ENCODE data around the gene COA1. TPM values are rescaled to one million over a fixed set of nuclear protein-coding genes. Genes with fewer than 3 reads are reported as not detected.
"Not testable (repeated sequence)": the region's sequence is repeated elsewhere in the genome, so short reads cannot be mapped to it uniquely, and the experiment has no call there.

COA1 gene
- total RNA-seq, 6 experiments from 2014 or later: 52.5 to 61.5 (median 57.3) TPM

DNA sequence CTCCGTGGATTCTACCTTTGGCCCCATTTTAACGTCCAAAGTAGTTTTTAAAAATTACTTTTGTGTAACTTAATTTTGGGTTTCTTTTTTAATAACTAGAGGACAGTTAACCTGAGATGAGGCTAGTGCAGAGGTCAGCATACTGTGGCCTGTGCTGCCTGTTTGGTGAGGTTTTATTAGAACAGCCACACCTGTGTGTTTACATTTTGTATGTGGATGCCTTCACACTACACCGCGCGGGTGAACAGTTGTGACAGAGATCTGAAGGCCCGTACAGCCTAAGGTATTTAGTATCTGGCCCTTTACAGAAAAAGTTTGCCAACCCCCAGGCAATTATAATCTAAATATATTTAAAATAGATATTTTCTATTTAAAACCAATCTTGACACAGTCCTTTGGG is 99.5 kb downstream of the COA1 start:
- Mint-ChIP-seq H3K9me3 (no peaks in the 10 kb centered on the region), H3K4me1 (ENCODE audit: low read depth) (peaks cover 63% of the 10 kb centered on the region), H3K27ac (no peak overlapping the region; the same call in 1 of the 2 replicates), H3K27me3 (ENCODE audit: insufficient read depth) (no peaks in the 10 kb centered on the region; the same call in none of the 2 replicates), H3K4me3 (no peak overlapping the region), H3K36me3 (ENCODE audit: low read depth) (peaks cover 81% of the 10 kb centered on the region)
- no peak for TF ChIP-seq CTCF (IDR thresholded peaks at IDR 0.05)
- DNase-seq: no peak

DNA sequence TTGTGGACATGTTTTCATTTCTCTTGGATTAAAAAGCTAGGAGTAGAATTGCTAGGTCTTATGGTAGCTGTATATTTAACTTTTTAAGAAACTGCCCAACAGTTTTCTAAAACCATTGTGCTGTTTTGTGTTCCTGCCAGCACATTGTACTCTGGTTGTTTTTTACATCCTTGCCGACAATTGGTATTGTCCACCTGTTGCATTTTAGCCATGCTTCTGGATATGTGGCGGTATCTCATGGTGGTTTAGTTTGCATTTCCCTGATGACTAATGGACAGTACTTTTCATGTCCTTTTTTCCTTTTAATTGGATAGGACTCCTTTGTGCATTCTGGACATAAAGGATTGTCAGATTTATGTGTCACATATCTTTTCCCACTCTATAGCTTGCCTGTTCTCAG is 100.9 kb downstream of the COA1 start:
- peak overlapping the region; percentile 31; the same call in 1 of the 2 replicates for H3K27ac Mint-ChIP-seq
- DNase-seq: no peak
- H3K27me3 Mint-ChIP-seq (ENCODE audit: insufficient read depth): no peaks in the 10 kb centered on the region; the same call in 1 of the 2 replicates
- TF ChIP-seq CTCF (IDR thresholded peaks at IDR 0.05): no peak
- peaks cover 67% of the 10 kb centered on the region for H3K4me1 Mint-ChIP-seq (ENCODE audit: low read depth)
- H3K9me3 Mint-ChIP-seq: no peaks in the 10 kb centered on the region
- peaks cover 77% of the 10 kb centered on the region for H3K36me3 Mint-ChIP-seq (ENCODE audit: low read depth)
- no peak overlapping the region for H3K4me3 Mint-ChIP-seq

- DNase-seq; H3K9me3 Mint-ChIP-seq; H3K27me3 Mint-ChIP-seq (ENCODE audit: insufficient read depth); H3K4me3 Mint-ChIP-seq: not testable (repeated sequence)
- Mint-ChIP-seq H3K36me3 (ENCODE audit: low read depth) (peaks cover 76% of the 10 kb centered on the region), H3K27ac (peak overlapping the region; percentile 33), H3K4me1 (ENCODE audit: low read depth) (peaks cover 71% of the 10 kb centered on the region)
Observed at GRCh38 chr7:43627798-43628197, 101.5 kb downstream of the COA1 start.

DNA sequence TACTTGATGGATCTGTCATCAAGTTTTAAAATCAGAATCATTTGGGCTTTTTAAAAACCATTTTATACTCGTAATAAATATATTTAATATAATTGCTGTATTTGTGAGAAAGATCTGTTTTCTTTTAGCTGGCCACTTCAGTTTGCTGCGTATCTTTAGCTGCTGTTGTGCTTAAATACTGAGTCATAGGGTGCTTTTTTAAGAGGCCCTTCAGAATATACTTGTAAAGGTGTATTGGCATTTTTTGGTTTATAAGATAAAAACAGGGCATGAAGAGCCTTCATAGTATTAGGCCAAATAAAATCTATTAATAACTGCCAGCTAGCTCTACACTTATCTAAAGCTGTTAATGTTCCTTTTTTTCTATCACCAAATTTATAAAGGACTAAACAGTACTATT is 102.6 kb downstream of the COA1 start:
- peaks cover 71% of the 10 kb centered on the region for H3K36me3 Mint-ChIP-seq (ENCODE audit: low read depth)
- no peaks in the 10 kb centered on the region for H3K9me3 Mint-ChIP-seq
- DNase-seq: no peak
- peak overlapping the region; percentile 33; the same call in 1 of the 2 replicates for H3K27ac Mint-ChIP-seq
- no peak for TF ChIP-seq CTCF (IDR thresholded peaks at IDR 0.05)
- H3K27me3 Mint-ChIP-seq (ENCODE audit: insufficient read depth): no peaks in the 10 kb centered on the region; the same call in 1 of the 2 replicates
- no peak overlapping the region for H3K4me3 Mint-ChIP-seq
- peaks cover 75% of the 10 kb centered on the region for H3K4me1 Mint-ChIP-seq (ENCODE audit: low read depth)

DNA sequence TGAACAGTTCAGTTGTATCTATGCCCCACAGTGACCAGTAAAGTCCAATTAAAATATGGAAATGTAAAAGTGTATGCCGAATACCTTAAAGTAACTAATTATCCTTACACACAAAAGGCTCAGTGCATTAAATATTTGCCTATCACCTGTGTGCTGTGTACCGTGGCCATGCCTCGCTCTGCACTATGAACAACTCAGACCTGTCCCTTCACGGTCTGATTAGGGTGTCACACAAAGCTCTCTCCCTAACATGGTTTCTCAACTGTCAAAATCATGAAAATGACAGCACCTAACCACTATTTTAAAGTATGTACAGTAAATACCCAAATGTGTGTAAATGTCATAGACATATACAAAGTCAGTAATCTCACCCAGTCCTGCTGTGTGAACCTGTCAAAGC is 103.3 kb downstream of the COA1 start:
- peaks cover 66% of the 10 kb centered on the region for H3K36me3 Mint-ChIP-seq (ENCODE audit: low read depth)

DNA sequence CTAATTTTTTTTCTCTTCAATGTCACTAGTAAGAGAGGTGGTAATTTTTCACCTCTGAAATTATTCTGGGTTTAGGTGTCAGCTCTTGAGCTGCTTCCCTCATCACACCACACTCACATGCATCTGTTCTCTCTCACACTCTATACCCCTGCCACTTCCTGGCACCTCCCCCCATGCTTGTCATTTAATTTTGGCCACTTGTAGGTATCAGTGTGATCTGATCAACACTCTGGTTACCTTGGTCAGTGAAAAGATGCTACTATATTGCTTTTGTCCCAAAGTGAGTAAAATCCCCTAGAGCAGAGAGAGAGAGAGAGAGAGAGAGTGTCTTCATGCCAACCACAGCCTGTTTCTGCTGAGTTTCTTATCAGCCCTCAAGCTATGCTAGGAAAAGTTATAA is 103.9 kb downstream of the COA1 start:
- no peak for TF ChIP-seq CTCF (IDR thresholded peaks at IDR 0.05)
- Mint-ChIP-seq H3K9me3 (no peaks in the 10 kb centered on the region), H3K27ac (peak overlapping the region; percentile 33), H3K27me3 (ENCODE audit: insufficient read depth) (peaks cover 2% of the 10 kb centered on the region), H3K4me3 (no peak overlapping the region; the same call in 1 of the 2 replicates), H3K4me1 (ENCODE audit: low read depth) (peaks cover 74% of the 10 kb centered on the region), H3K36me3 (ENCODE audit: low read depth) (peaks cover 62% of the 10 kb centered on the region)
- no peak for DNase-seq

More for the DNA sequence above, 103.3 kb downstream of the COA1 start:
- no peak for DNase-seq
- Mint-ChIP-seq H3K4me3 (no peak overlapping the region), H3K9me3 (no peaks in the 10 kb centered on the region), H3K27ac (peak overlapping the region; percentile 33), H3K4me1 (ENCODE audit: low read depth) (peaks cover 74% of the 10 kb centered on the region), H3K27me3 (ENCODE audit: insufficient read depth) (no peaks in the 10 kb centered on the region; the same call in 1 of the 2 replicates)
- no peak for TF ChIP-seq CTCF (IDR thresholded peaks at IDR 0.05)
